GM19193 (cell line): ENCODE results near the gene ATP8B1.

Experiments
- POLR2A ChIP-seq: IDR thresholded peaks from 4 replicates; pipeline ENCODE4 v1.6.1; 2011; ENCODE audit not compliant: insufficient read depth, insufficient read length; ENCODE audit errors: extremely low read depth

The ATP8B1 gene

DNA sequence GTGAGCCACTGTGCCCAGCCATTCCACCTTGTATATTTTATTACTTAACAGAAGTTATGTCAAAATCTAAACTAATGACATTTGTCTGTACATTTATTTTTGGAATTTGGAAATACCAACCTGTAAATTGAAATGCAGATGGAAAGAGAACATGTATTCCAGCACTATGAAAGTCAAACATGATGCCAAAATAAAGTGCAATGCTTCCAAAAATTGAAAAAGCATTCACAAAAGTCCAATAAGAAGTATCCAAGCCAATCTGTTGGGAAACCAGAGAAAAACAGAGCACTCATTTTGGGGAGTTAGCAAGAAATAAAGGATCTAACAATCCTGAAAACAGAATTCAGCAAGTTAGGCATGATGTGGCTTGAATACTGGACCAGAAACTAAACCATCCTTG is 151.2 kb downstream of the ATP8B1 start:
- no peak for TF ChIP-seq POLR2A

- TF ChIP-seq POLR2A: no peak
These were observed 153.3 kb downstream of the ATP8B1 start for GRCh38 chr18:57649556-57650500.

- no peak for TF ChIP-seq POLR2A
These were observed 154.7 kb downstream of the ATP8B1 start for GRCh38 chr18:57648414-57648813.

DNA sequence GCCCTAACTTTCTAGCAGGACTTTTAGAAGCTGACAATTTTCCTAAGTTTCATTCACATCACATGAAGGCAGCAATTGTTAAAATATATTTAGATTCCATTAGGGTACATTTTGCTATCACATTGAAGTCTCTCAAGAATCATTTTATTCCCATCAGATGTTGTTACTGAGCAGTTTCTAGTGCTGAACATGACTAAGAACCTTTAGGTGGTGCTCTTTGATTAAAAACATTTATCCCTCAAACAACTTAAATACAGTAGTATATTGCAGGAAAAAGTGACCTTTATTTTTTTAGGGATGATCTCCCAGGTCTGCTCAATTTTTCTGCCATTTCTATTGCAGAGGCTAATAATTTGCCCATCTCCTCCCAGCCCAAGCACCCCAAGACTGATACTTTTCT is 158.6 kb downstream of the ATP8B1 start:
- TF ChIP-seq POLR2A: no peak

GRCh38 chr18:57640749-57641148 is 162.4 kb downstream of the ATP8B1 start:
- no peak for TF ChIP-seq POLR2A

- TF ChIP-seq POLR2A: no peak
These were observed 162.9 kb downstream of the ATP8B1 start for GRCh38 chr18:57640236-57640635.

DNA sequence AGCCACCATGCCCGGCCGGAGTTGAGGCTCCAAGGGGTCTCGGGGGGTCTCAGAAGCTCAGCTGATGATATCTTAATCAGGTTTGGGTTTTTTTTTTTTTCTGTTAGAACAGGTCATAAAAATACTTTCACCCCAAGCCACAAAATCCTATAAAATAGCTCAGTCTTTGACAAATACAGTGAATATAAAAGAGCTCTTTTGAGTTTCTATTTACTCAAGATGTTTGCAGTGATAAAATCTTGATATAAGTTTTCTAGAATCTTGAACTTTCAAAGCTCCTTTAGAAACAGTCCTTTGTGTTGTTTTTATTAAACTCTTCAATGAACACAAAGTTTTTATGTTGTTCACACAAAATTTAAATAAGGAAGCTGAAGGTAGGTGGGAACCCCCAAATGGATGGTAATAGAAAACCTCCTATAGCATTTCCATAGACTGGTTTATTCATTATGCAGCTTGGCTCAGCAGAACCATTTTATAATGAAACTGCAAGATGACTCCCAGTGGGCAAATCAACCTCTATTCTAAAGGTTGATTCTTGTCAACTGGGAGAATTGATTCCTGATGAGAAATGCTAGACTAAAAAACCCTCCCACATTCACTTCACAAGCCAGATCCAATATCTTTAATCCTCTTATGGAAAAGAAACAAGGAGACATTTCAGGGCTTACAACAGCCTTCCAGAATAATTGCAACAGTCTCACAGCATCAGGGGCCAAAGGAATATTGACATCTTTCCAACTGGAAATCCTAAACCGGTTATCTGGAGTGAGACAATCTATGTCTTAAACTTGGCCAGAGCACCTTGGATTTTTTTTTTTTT is 167.9 kb downstream of the ATP8B1 start:
- no peak for TF ChIP-seq POLR2A

DNA sequence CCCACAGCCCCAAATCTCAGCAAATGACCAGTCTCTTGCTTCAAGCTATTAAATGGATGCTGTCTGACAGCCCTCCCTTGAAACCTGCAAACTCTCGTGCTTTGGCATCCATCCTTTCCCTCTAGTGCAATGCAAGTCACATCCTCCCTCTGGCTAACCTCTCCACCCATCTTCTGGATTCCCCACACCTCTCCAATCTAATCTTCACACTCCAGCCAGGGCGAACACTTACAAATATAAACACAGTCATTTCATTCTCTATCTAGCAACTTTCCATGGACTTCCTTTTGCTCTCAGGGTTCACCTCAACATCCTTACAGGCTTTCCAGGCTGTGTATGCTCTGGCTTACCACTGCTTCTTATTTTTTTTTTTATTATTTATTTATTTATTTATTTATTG is 171.4 kb downstream of the ATP8B1 start:
- TF ChIP-seq POLR2A: no peak

DNA sequence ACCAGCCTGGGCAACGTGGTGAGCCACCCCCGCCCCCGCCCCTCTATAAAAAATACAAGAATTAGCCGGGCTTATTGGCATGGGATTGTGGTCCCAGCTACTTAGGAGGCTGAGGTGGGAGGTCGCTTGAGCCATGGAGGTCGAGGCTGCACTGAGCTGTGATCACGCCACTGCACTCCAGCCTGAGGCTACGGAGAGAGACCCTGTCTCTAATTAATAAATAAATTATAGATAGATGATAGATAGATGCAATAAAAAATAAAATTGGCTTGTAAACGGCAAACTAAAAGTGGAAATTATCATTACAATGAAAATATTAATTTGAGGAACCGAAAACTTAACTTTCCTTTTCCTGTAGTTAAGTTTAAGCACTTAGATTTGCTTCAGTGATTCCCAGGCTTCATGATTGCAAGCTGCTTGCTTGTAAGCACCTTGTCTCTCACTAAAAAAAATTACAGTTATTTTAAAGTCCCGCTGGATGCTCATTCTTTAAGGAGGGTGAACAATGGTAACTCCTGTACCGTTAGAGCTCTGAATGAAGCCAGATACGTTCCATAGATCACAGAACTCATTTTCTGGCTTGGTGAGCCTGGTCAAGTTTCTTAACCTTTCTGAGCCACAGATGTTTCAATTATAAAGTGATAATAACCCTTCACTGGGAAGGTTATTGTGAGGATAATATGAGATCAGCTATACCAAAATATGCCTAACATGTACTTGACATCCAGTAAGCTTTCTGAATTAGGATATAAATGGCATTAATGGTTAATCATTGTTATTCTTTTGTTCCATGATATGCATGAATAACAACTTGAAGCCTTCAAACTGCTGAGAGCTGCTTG is 172.1 kb downstream of the ATP8B1 start:
- no peak for TF ChIP-seq POLR2A

DNA sequence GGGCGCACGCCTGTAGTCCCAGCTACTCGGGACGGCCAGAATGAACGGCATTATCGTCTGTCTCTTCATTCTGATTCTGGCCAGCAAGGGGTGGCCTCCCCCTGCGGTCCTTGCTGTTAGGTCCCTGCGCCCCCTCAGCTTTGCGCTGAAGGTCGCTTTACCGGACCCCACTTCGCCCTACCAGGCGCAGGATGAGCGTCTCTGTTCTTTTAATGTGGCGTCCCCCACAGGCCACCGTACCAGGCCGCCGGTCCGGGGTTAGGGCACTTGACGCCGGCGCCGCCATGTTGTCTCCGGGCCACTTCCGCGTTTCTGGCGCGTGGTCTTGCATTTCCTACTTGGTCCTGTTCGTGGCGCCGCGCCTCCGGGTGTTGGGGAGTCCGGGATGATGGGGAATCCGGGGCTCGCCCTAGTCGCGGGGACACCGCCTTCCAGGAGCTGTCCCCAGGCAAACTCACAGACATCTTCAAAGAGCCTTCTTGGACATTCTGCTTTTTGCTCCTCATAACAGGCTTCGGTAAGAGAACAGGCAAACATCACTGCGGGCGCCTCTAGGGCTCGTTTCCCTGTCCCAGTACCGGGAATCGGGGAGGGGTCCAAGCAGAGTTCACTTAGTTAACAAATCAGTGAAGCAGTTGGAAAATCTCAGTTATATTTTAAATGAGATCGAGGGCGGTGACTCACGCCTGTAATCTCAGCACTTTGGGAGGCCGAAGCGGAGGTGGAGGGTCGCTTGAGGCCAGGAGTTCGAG is 172.9 kb downstream of the ATP8B1 start:
- no peak for TF ChIP-seq POLR2A

- no peak for TF ChIP-seq POLR2A
These were observed 173.7 kb downstream of the ATP8B1 start for GRCh38 chr18:57629422-57629821.

GRCh38 chr18:57627488-57627887 is 175.6 kb downstream of the ATP8B1 start:
- TF ChIP-seq POLR2A: no peak

DNA sequence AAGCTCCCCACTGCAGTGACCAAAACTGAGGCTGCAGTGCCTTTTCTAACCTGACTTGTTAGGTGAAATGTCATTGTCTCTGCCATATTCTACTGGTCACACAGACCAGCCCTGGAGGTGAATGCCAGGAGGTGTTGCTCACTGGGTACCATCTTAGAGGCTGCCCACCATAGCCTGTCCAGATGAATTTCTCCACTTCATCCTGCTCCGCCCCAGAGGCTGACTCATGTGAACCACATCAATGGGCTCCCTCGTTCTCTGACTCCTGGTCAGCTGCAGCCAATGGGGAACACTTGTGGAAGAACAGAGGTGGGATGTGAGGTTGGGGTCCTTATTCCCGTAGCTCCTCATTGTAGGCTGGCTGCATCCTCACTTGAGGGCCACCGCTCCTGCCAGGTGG is 178.1 kb downstream of the ATP8B1 start:
- TF ChIP-seq POLR2A: no peak

GRCh38 chr18:57621246-57621604 is 181.9 kb downstream of the ATP8B1 start:
- TF ChIP-seq POLR2A: no peak

DNA sequence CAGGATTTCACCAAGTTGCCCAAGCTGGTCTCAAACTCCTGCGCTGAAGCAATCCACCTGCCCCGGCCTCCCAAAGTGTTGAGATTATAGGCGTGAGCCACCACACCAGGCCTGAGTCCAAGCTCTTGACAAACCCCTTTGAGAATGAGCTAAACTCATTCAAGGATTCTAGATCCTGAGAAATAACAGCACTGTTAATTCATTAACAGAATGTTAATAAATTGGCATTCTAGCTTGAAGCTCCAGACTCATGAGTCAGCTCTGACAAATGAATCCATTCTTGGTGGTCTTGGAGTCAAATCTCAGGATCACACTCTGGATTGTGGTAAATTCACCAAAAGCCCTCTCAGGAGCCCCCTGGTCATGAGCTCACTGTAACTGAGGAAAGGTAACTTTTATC is 183.2 kb downstream of the ATP8B1 start:
- TF ChIP-seq POLR2A: no peak

GRCh38 chr18:57618910-57619309 is 184.2 kb downstream of the ATP8B1 start:
- TF ChIP-seq POLR2A: no peak
